H1 (cell line): ENCODE measurements around the gene RRAS. TPM values are rescaled to one million over a fixed set of nuclear protein-coding genes. Genes with fewer than 3 reads are reported as not detected.

Source experiments
- CREB1 ChIP-seq: IDR thresholded peaks from 2 replicates; pipeline ENCODE4 v1.6.1; 2012; ENCODE audit warnings: inconsistent platforms
- GABPA ChIP-seq: IDR thresholded peaks from 2 replicates; pipeline ENCODE4 v1.6.1; 2011; ENCODE audit warnings: mild to moderate bottlenecking, low read length, moderate library complexity, borderline replicate concordance; ENCODE audit not compliant: insufficient read depth
- RXRA ChIP-seq: IDR thresholded peaks from 2 replicates; pipeline ENCODE4 v1.6.1; 2011; ENCODE audit warnings: low read depth, mild to moderate bottlenecking, low read length, moderate library complexity; ENCODE audit not compliant: insufficient read depth
- SRF ChIP-seq: IDR thresholded peaks from 2 replicates; pipeline ENCODE4 v1.6.1; 2011; ENCODE audit warnings: mild to moderate bottlenecking, low read depth, low read length, moderate library complexity
- polyA plus RNA-seq, 7 experiments: library from polyadenylated mRNA; depleted of rRNA in 3 of 7; stranded (reverse) in 5 of 7; unstranded in 2 of 7; fragments of >200 nt in 5 of 7; fragments of 200-250 nt in 2 of 7; gene quantifications; 1 replicate in 5 of 7; 2 replicates in 1 of 7; 4 replicates in 1 of 7; pipeline versions ENCODE4 v1.2.1 to v1.2.3, GENCODE V29; 2011 to 2013; ENCODE audit warnings: missing spikeins in 2 of 7, mixed read lengths in 2 of 7
- total RNA-seq: library from RNA; stranded (reverse); fragmentation: NEBNext Ultra II Directional; extraction: Animal tissue kit (Norgen Biotek cat#: 25700); gene quantifications from 2 replicates; pipeline ENCODE4 v1.2.1, GENCODE V29; 2021

The RRAS gene
- total and polyA plus RNA-seq, 2 of the 8 experiments (the other 6 are each of a cell fraction or from before 2014, with no cell fraction given): 17.7 to 49.1 TPM

GRCh38 chr19:49653466-49653806 lies 13.5 kb upstream of the RRAS start (continued):
- no peak for TF ChIP-seq CREB1
- no peak for TF ChIP-seq RXRA
- no peak for TF ChIP-seq SRF
- no peak for TF ChIP-seq GABPA
